Hepatocyte (in vitro differentiated cells): ENCODE measurements around the gene FLT3LG. TPM values are rescaled to one million over a fixed set of nuclear protein-coding genes. Genes with fewer than 3 reads are reported as not detected.
A peak's percentile ranks its signal among the peaks of the same experiment; 100 is the strongest.

Experiments
- DNase-seq: peaks from one replicate; pipeline ENCODE4 v3.0.0-alpha.2; 2016; ENCODE audit warnings: low spot score
- H2AFZ ChIP-seq: fragments of 200-600 bp; sonication (generic); 2 replicates; pipeline ENCODE4 v1.6.0; 2016; ENCODE audit warnings: antibody characterized with exemption, mild to moderate bottlenecking
- H3K27ac ChIP-seq: fragments of 200-600 bp; sonication (generic); 2 replicates; pipeline ENCODE4 v1.5.1; 2016; ENCODE audit warnings: mild to moderate bottlenecking
- H3K27me3 ChIP-seq: fragments of 200-600 bp; sonication (generic); 2 replicates; pipeline ENCODE4 v1.6.1; 2016
- H3K36me3 ChIP-seq: fragments of 200-600 bp; sonication (generic); replicated peaks from 2 replicates; pipeline ENCODE4 v1.5.1; 2016; ENCODE audit warnings: low read depth; ENCODE audit not compliant: insufficient read depth
- H3K4me1 ChIP-seq: fragments of 200-600 bp; sonication (generic); 2 replicates; pipeline ENCODE4 v1.5.1; 2016; ENCODE audit warnings: mild to moderate bottlenecking, moderate library complexity; ENCODE audit not compliant: insufficient read depth
- H3K4me2 ChIP-seq: fragments of 200-600 bp; sonication (generic); 2 replicates; pipeline ENCODE4 v1.6.0; 2016
- H3K4me3 ChIP-seq: fragments of 200-600 bp; sonication (generic); 2 replicates; pipeline ENCODE4 v1.5.1; 2016; ENCODE audit warnings: mild to moderate bottlenecking
- H3K79me2 ChIP-seq: fragments of 200-600 bp; sonication (generic); 2 replicates; pipeline ENCODE4 v1.6.0; 2017; ENCODE audit warnings: mild to moderate bottlenecking
- H3K9me2 ChIP-seq: fragments of 200-600 bp; sonication (generic); replicated peaks from 2 replicates; pipeline ENCODE4 v1.6.0; 2017; ENCODE audit warnings: mild to moderate bottlenecking; ENCODE audit not compliant: insufficient read depth
- H3K9me3 ChIP-seq: fragments of 200-600 bp; sonication (generic); 2 replicates; pipeline ENCODE4 v1.5.1; 2016; ENCODE audit warnings: low read depth, mild to moderate bottlenecking
- H4K20me1 ChIP-seq: fragments of 200-600 bp; sonication (generic); 2 replicates; pipeline ENCODE4 v1.6.0; 2016; ENCODE audit warnings: mild to moderate bottlenecking; ENCODE audit not compliant: insufficient read depth, poor library complexity, severe bottlenecking
- CTCF ChIP-seq: fragments of 200-600 bp; sonication (generic); IDR thresholded peaks from 2 replicates; pipeline ENCODE4 v1.5.1; 2016; ENCODE audit warnings: antibody characterized with exemption, mild to moderate bottlenecking; ENCODE audit not compliant: poor library complexity
- EZH2 ChIP-seq: fragments of 200-600 bp; sonication (generic); IDR thresholded peaks from 2 replicates; pipeline ENCODE4 v1.6.1; 2016; ENCODE audit warnings: antibody characterized with exemption, mild to moderate bottlenecking, borderline replicate concordance
- EZH2phosphoT487 ChIP-seq: fragments of 200-600 bp; sonication (generic); IDR thresholded peaks from one replicate; pipeline ENCODE4 v1.6.1; 2018; ENCODE audit warnings: antibody characterized with exemption, mild to moderate bottlenecking, low read depth, moderate library complexity; ENCODE audit not compliant: unreplicated experiment, severe bottlenecking
- WGBS: methylation state at CpG from one replicate; pipeline ENCODE4 v1.1.6; 2016; ENCODE audit warnings: low lambda C conversion rate; ENCODE audit errors: missing lambda C conversion rate; 5-methylcytosine and 5-hydroxymethylcytosine counted together
- polyA plus RNA-seq: library from polyadenylated mRNA; unstranded; fragments of >200 nt; fragmentation: Nextera tagmentation; extraction: Ambion mirVana; gene quantifications from 2 replicates; pipeline ENCODE4 v1.2.1, GENCODE V29; 2016
- total RNA-seq: library from RNA; depleted of rRNA; stranded (reverse); fragments of >200 nt; gene quantifications from 2 replicates; pipeline ENCODE4 v1.2.3, GENCODE V29; 2014

The FLT3LG gene
- total and polyA plus RNA-seq, 2 experiments from 2014 or later = 1.3 to 2.8 TPM

- H3K4me3 ChIP-seq = peak within 1 kb of the TSS; percentile 58
- peak within 1 kb of the TSS; percentile 98 for H3K4me2 ChIP-seq
- peaks cover 20% of the 10 kb centered on the region for H3K4me1 ChIP-seq
- peak within 1 kb of the TSS; percentile 82 for H3K27ac ChIP-seq
- H2AFZ ChIP-seq = peak within 1 kb of the TSS; percentile 64
- peaks cover 33% of the 10 kb centered on the region for H4K20me1 ChIP-seq
- no peaks in the 10 kb centered on the region for H3K9me3 ChIP-seq
- peaks cover 5% of the 10 kb centered on the region for H3K36me3 ChIP-seq
- peaks cover 37% of the 10 kb centered on the region for H3K79me2 ChIP-seq
- WGBS = under 1% methylated on average over 57 of the region's 57 CpGs
- TF ChIP-seq EZH2phosphoT487 (no peak), EZH2 (no peak), CTCF (no peak)
- peak; percentile 100 for DNase-seq
- no peaks in the 10 kb centered on the region for H3K9me2 ChIP-seq
- no peaks in the 10 kb centered on the region for H3K27me3 ChIP-seq
Observed at GRCh38 chr19:49487277-49488045, 13.4 kb downstream of the FLT3LG start, which contains the start of gene RPL13A. TSS of gene RPL13A (plus strand) at chr19:49487608. CDS start at chr19:49487630, 22 bp downstream.

GRCh38 chr19:49488046-49488862 lies 14.2 kb downstream of the FLT3LG start:
- H3K27ac ChIP-seq = peak overlapping the region; percentile 82
- TF ChIP-seq CTCF = no peak
- TF ChIP-seq EZH2phosphoT487 = no peak
- TF ChIP-seq EZH2 = no peak
- no peaks in the 10 kb centered on the region for H3K9me3 ChIP-seq
- H3K27me3 ChIP-seq = no peaks in the 10 kb centered on the region
- H3K4me2 ChIP-seq = peak overlapping the region; percentile 98
- H3K79me2 ChIP-seq = peaks cover 37% of the 10 kb centered on the region
- H3K4me3 ChIP-seq = peak overlapping the region; percentile 58
- 1% methylated on average over 26 of the region's 26 CpGs for WGBS
- H3K36me3 ChIP-seq = peaks cover 5% of the 10 kb centered on the region
- no peak overlapping the region for H2AFZ ChIP-seq
- peaks cover 33% of the 10 kb centered on the region for H4K20me1 ChIP-seq
- H3K9me2 ChIP-seq = no peaks in the 10 kb centered on the region
- peaks cover 20% of the 10 kb centered on the region for H3K4me1 ChIP-seq
- DNase-seq = peak; percentile 8

- H3K27ac ChIP-seq = peak overlapping the region; percentile 82
- peaks cover 37% of the 10 kb centered on the region for H3K79me2 ChIP-seq
- peaks cover 20% of the 10 kb centered on the region for H3K4me1 ChIP-seq
- no peaks in the 10 kb centered on the region for H3K27me3 ChIP-seq
- peak overlapping the region; percentile 58 for H3K4me3 ChIP-seq
- 22% methylated on average over 15 of the region's 15 CpGs for WGBS
- TF ChIP-seq EZH2 = no peak
- H3K4me2 ChIP-seq = peak overlapping the region; percentile 98
- H3K36me3 ChIP-seq = peaks cover 5% of the 10 kb centered on the region
- no peak overlapping the region for H2AFZ ChIP-seq
- no peaks in the 10 kb centered on the region for H3K9me3 ChIP-seq
- no peaks in the 10 kb centered on the region for H3K9me2 ChIP-seq
- no peak for DNase-seq
- peaks cover 33% of the 10 kb centered on the region for H4K20me1 ChIP-seq
Observed at GRCh38 chr19:49488863-49489537, 15.0 kb downstream of the FLT3LG start.
